IgD-negative memory B cell (primary cell): ENCODE results near the gene VPS18. TPM values are rescaled to one million over a fixed set of nuclear protein-coding genes. Genes with fewer than 3 reads are reported as not detected.
"Not testable (repeated sequence)": the region's sequence is repeated elsewhere in the genome, so short reads cannot be mapped to it uniquely, and the experiment has no call there.

ENCODE experiments used
- H3K27ac Mint-ChIP-seq, 3 donors: one replicate each; pipeline ENCODE4 v1.8.0; 2020 to 2022; ENCODE audit warnings: mild to moderate bottlenecking in 3 of 3, mixed read lengths in 3 of 3, moderate library complexity in 1 of 3
- H3K27me3 Mint-ChIP-seq: one replicate; pipeline ENCODE4 v1.8.0; 2021; ENCODE audit warnings: mixed read lengths
- H3K36me3 Mint-ChIP-seq: one replicate; pipeline ENCODE4 v1.8.0; 2020; ENCODE audit warnings: mild to moderate bottlenecking, mixed read lengths
- H3K4me1 Mint-ChIP-seq, 3 donors: one replicate each; pipeline ENCODE4 v1.8.0; 2020 to 2022; ENCODE audit warnings: mixed read lengths in 3 of 3, mild to moderate bottlenecking in 1 of 3
- H3K4me3 Mint-ChIP-seq, 4 donors: one replicate each; pipeline ENCODE4 v1.8.0; 2020 to 2022; ENCODE audit warnings: mild to moderate bottlenecking in 4 of 4, mixed read lengths in 4 of 4, moderate library complexity in 3 of 4
- H3K9me3 Mint-ChIP-seq, 3 donors: one replicate each; pipeline ENCODE4 v1.8.0; 2020 to 2021; ENCODE audit warnings: mixed read lengths in 3 of 3, mild to moderate bottlenecking in 1 of 3
- polyA plus RNA-seq: library from polyadenylated mRNA; unstranded; fragments of 300-500 nt; fragmentation: Illumina TruSeq; gene quantifications from one replicate; pipeline ENCODE4 v1.2.3, GENCODE V29; 2021

VPS18 gene
- polyA plus RNA-seq, 1 donor from 2014 or later: 27.0 TPM

DNA sequence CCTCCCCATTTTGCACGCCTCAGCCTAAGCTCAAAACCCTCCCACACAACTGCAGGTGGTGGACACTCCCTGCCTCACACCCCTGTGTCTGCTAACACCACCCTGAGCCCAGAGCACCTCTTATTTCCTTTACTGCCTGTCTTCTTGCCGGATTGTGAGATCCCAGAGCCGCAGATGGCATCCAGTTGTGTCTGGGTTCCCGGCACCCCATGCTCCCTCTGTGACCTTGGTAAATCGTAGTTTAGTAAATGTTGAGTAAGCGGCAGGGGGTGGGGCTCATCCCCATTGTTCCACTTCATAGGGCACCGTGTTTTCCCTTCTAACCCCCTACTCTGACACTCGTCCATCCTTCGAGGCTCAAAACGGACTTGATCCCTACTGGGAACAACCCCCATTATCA is 35.5 kb upstream of the VPS18 start:
- Mint-ChIP-seq H3K27ac (no peak overlapping the region), H3K4me3 (peak overlapping the region in 1 of 4 donors; percentile 57)

DNA sequence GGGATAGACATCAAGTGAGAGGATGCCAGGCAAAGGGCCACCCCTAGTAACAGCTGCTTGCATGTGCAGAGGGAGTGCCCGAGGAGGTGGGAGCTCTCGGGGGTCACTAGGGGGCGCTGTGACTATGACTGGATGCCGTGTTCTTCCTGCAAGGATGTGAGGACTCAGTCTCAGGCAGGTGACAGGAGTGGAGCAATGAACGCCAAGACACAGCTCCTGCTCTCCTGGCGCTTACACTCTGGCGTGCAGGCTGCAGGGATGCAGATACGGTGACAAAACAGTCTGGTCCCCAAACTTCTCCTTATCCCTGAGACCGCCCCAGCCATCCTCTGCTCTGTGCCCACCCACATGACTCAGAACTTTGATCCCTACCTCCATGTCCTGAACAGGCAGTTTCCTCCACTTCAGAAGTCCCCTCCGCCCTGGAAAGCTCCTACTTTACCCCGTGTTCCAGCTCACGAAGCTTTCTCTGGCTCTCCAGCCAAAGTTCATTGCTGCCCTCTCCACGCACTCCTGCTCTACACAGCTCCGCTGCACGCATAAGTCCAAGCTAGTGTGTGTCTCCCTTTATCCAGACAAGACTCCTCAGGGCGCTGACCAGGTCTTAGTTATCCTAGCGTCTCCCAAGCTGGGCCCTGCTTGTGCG is 34.9 kb upstream of the VPS18 start:
- Mint-ChIP-seq H3K27me3 (no peaks in the 10 kb centered on the region), H3K27ac (peak overlapping the region in 1 of 3 donors; percentile 78), H3K4me1 (peaks cover 1 to 6% (median 2%) of the 10 kb centered on the region in 3 donors), H3K4me3 (no peak overlapping the region), H3K36me3 (no peaks in the 10 kb centered on the region), H3K9me3 (no peaks in the 10 kb centered on the region)

More for the DNA sequence above, 35.5 kb upstream of the VPS18 start:
- Mint-ChIP-seq H3K27me3 (no peaks in the 10 kb centered on the region), H3K36me3 (no peaks in the 10 kb centered on the region), H3K9me3 (no peaks in the 10 kb centered on the region), H3K4me1 (peaks cover 1 to 6% (median 2%) of the 10 kb centered on the region in 3 donors)

DNA sequence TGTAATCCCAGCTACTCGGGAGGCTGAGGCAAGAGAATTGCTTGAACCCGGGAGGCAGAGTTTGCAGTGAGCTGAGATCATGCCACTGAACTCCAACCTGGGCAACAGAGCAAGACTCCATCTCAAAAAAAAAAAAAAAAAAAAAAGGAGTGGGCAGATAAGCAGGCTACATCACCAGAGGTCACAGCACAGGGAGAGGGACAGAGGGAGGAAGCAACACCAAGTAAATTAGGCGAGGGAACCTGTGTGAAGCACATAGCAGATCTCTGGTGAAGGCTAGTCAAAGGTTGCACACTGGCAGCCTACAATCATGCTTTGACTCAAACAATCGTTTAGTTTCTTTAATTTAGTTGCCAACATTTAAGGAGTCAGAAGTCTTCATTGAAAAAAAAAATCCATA is 33.1 kb upstream of the VPS18 start:
- H3K4me1 Mint-ChIP-seq, H3K27me3 Mint-ChIP-seq, H3K4me3 Mint-ChIP-seq, H3K27ac Mint-ChIP-seq, H3K36me3 Mint-ChIP-seq, H3K9me3 Mint-ChIP-seq: not testable (repeated sequence)

DNA sequence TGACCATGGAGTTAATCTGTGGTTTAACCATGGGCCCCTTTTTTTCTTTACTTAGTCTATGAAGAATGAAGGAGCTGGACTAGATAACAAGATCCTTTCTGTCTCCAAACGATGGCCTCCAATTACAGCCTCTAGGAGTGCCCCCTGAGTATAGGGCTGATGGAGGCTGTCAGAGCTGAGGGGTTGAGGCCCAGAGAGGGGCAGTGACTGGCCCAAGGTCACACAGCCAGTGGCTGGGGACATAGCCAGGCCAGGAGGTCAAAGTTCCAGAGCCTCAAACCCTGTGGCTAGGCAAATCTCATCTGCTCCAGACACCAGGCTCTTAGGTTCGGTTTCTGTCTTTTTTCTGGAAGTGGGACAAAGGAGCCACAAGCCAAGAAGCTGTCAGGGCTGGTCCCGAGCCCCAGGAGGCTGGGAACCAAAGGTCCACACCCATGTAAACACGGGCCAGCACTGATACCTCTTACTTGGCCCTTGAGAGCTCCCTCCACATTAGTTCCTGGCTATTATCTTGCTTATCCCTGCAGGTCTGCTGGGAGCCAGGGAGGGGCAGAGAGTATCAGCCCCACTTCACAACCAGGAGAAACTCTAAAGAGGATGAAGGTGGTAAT is 30.5 kb upstream of the VPS18 start:
- no peaks in the 10 kb centered on the region for H3K27me3 Mint-ChIP-seq
- H3K27ac Mint-ChIP-seq: no peak overlapping the region
- peaks cover 0 to 6% (median 0%) of the 10 kb centered on the region in 3 donors for H3K4me1 Mint-ChIP-seq
- H3K9me3 Mint-ChIP-seq: no peaks in the 10 kb centered on the region
- peak overlapping the region in 1 of 4 donors; percentile 61 for H3K4me3 Mint-ChIP-seq
- H3K36me3 Mint-ChIP-seq: no peaks in the 10 kb centered on the region

DNA sequence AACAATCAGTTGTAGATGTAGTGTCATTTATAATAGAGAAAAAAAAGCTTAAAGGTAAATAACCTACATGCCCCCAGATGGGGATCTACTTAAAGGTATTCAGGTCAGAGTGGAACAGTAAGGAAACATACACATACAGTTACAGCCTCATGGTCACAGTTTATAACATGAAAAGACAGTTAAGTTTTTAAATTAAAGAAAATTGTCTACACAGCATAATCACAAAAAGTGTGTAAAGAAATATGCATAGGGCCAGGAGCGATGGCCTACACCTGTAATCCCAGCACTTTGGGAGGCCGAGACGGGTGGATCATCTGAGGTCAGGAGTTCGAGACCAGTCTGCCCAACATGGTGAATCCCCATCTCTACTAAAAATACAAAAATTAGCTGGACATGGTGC is 27.1 kb upstream of the VPS18 start:
- no peaks in the 10 kb centered on the region for H3K9me3 Mint-ChIP-seq
- H3K27ac Mint-ChIP-seq: no peak overlapping the region
- peaks cover 0 to 7% (median 0%) of the 10 kb centered on the region in 3 donors for H3K4me1 Mint-ChIP-seq
- no peak overlapping the region for H3K4me3 Mint-ChIP-seq
- peaks cover 2% of the 10 kb centered on the region for H3K36me3 Mint-ChIP-seq
- H3K27me3 Mint-ChIP-seq: no peaks in the 10 kb centered on the region

DNA sequence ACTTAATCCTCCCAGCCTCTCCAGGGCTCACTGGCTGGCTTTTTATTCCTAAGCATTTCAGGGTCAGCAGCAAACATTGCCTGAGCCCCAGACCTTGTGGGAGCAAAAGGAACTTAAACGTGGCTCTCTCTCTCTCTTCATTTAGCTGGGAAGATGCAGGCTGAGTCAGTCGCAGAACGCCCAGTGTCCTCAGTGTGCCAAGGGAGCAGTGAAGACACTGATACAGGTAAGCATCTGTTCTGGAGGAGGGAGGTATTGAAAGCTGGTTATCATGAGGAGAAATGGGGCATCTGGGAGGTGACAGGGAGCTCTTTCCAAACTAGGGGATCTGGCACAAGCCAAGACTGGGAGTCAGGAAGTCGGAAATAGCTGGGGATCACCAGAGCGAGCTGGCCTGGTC is 24.6 kb upstream of the VPS18 start:
- Mint-ChIP-seq H3K27ac (no peak overlapping the region), H3K36me3 (peaks cover 2% of the 10 kb centered on the region), H3K9me3 (no peaks in the 10 kb centered on the region), H3K27me3 (no peaks in the 10 kb centered on the region), H3K4me3 (no peak overlapping the region), H3K4me1 (peaks cover 3 to 10% (median 6%) of the 10 kb centered on the region in 3 donors)

DNA sequence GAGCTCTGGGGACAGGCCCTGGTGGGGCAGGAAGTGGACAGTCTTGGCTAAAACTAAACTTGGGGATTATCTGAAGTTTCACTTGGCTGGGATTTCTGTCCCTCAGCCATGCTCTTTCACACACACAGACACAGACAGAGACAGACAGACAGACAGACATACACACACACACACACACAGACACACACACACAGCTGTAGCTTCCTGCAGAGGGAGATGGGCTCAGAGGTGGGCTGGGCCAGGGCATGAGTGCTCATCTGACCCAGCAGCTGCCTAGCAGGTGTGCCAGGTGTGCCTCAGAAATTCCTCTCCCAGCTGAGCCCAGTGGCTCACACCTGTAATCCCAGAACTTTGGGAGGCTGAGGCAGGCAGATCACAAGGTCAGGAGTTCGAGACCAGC is 23.5 kb upstream of the VPS18 start:
- Mint-ChIP-seq H3K27me3 (no peaks in the 10 kb centered on the region), H3K4me1 (peaks cover 3 to 10% (median 6%) of the 10 kb centered on the region in 3 donors), H3K27ac (no peak overlapping the region), H3K9me3 (no peaks in the 10 kb centered on the region), H3K4me3 (peak overlapping the region in 1 of 4 donors; percentile 31), H3K36me3 (peaks cover 2% of the 10 kb centered on the region)

DNA sequence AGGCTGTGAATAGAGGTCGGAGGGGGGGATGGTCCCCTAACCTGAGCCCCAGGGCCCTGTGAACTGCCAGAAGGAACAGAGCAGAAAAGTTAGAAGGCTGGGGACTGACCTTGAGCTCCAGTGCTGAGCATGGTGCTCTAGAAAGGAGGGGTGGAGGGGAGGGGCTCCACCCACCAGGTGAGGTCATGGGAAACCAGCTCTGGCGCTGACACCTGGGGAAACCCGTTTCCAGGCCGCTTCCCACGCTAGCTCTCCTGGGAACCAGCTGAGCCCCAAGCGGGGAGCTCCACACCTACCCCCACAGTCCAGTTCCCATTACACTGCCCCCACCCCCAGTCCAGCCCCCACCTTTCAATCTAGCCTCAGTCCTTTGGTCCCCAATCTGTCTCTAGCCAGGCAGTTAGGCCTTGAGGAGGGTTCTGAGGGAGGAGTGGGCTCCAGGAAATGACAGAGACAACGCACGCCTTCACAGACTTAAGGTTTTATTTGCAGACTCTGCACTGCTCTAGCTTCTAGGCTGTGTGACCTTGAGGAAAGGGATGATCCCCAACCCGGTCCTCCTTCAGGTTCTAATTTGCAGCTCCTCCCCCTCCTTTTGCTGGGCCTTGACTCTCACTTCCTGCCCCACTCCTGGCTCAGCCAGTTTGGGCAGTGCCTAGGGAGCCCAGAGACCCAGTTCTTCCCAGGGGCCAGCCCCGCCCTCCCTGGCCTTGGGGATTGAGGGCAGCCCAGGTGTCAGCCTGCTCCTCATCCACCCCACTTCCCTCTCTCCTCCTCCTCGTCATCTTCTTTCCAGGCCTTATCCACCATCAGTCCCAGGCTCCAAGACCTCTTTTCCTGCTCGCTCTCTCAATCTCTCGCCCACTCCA is 22.3 kb upstream of the VPS18 start:
- H3K36me3 Mint-ChIP-seq: peaks cover 2% of the 10 kb centered on the region
- H3K9me3 Mint-ChIP-seq: no peaks in the 10 kb centered on the region
- H3K27me3 Mint-ChIP-seq: no peaks in the 10 kb centered on the region
- H3K4me3 Mint-ChIP-seq: peak overlapping the region in 2 of 4 donors; percentile 25 to 87
- H3K4me1 Mint-ChIP-seq: peaks cover 3 to 10% (median 6%) of the 10 kb centered on the region in 3 donors
- peak overlapping the region; percentile 42 to 68 (median 54) for H3K27ac Mint-ChIP-seq

DNA sequence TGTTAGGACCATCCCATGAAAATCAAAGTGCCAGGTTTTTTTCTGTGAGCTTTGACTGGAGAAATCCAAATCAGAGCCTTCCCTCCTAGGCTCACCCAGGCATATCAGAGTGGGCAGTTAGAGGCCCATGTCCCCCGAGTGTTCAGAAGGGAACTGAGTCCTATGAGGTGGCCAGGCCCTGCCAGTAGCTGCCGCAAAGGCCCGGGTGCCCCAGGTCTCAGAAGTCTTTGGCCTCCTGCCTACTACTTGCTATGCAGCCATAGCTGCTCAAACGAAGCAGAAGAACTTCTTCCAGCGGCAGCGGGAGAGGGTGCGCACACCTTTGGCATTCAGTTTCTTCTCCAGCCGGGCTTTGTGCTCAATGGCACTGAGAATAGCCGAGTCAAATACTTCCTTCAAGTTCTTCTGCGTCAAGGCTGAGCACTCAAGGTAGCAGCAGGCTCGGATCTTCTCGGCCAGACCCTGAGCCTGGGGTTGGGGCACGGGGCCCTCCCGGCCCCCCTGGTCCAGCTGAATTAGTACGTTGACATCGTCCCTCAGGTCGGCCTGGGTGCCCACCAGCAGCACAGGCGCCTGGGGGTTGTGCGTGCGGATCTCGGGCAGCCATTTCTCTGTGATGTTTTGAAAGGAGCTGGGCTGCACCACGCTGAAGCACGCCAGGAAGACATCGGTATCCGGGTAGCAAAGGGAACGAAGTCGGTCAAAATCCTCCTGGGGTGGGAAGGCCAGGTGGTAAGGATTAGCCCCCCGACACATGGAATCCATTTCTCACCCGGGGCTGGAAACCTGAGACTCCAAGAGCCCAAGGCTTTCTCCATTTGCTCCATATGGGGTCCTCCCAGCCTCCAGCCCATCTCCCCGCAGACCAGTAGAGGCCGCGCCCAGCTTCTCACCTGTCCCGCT is 21.2 kb upstream of the VPS18 start:
- Mint-ChIP-seq H3K4me3 (peak overlapping the region; percentile 77 to 91 (median 83)), H3K27me3 (no peaks in the 10 kb centered on the region), H3K27ac (peak overlapping the region in 1 of 3 donors; percentile 42), H3K4me1 (peaks cover 3 to 10% (median 6%) of the 10 kb centered on the region in 3 donors), H3K9me3 (no peaks in the 10 kb centered on the region), H3K36me3 (peaks cover 2% of the 10 kb centered on the region)

DNA sequence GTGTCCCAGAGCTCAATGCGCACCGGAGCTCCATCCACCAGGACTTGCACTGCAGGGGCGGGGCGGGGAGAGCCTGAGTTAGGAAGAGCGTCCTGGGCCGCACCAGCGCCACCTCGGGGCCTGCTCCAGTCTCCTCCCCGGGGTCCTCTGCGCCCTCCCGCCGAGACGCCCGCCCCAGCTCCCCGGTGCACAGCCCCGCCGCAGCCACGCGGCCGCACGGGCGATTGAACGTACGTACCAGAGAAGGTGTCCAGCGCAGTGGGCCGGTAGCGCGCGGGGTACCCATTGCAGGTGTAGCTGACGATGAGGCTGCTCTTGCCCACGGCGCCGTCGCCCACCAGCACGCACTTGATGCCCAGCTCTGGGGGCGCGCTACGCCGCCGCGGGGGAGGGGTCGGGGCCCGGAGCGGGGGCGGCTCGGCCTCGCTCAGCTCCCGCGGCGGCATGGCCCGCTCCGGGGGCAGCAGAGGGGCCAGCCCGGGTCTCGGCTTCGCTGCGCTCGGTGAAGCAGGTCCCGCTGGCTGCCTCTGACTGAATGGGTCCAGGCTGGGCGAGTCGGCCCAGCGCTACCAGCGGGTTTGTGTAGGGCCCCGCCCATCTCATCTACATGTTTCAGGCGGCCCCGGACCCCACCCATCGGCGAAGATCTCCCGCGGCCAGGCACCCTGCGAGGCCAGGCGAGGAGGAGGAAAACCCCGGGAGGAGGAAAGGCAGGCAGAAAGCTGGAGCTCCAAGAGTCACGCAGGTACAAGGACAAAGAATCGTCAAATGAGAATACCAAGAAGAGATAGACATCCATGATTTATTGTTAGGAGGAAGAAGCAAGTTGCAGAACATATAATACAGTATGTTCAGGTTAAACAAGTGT is 20.3 kb upstream of the VPS18 start, which contains the start of gene RHOV:
RHOV (minus strand) TSS at position 541 of the 868 bp plus-strand sequence; CDS start at position 446, 95 bp downstream.
- Mint-ChIP-seq H3K9me3 (no peaks in the 10 kb centered on the region), H3K4me1 (peaks cover 3 to 10% (median 6%) of the 10 kb centered on the region in 3 donors), H3K27me3 (no peaks in the 10 kb centered on the region), H3K4me3 (peak within 1 kb of the TSS; percentile 80 to 94 (median 87)), H3K27ac (no peak within 1 kb of the TSS), H3K36me3 (peaks cover 2% of the 10 kb centered on the region)

DNA sequence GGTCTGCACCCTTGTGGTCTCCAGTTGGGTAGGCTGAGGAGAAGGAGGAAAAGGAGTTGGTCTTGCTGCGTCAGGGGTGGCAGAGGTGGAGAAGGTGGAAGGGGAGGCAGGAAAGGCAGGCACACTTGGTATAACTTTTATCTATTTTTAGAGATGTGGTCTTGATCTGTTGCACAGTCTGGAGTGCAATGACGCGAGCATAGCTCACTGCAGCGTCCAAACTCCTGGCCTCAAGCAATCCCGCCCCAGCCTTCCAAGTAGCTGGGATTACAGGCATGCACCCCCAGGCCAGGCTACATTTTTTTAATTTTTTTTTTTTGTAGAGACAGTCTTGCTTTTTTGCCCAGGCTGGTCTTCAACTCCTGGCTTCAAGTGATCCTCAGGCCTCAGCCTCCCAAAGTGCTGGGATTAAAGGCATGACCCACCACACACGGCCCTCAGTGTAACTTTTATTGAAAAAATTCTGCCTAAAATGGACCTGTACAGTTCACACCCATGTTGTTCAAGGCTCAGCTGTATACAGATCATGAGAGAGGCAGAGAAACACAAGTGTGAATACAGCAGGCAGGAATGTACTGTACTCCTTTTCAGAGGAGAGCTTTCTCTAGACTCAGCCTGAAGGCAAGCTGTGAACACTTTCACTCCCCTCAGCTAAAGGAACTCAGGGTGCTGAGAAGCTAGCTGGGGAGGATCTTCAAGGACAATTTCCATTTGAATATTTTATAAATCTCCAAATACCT is 18.1 kb upstream of the VPS18 start:
- no peaks in the 10 kb centered on the region for H3K9me3 Mint-ChIP-seq
- H3K4me3 Mint-ChIP-seq: peak overlapping the region in 1 of 4 donors; percentile 52
- H3K36me3 Mint-ChIP-seq: no peaks in the 10 kb centered on the region
- H3K4me1 Mint-ChIP-seq: peaks cover 3 to 10% (median 6%) of the 10 kb centered on the region in 3 donors
- H3K27ac Mint-ChIP-seq: no peak overlapping the region
- H3K27me3 Mint-ChIP-seq: no peaks in the 10 kb centered on the region

DNA sequence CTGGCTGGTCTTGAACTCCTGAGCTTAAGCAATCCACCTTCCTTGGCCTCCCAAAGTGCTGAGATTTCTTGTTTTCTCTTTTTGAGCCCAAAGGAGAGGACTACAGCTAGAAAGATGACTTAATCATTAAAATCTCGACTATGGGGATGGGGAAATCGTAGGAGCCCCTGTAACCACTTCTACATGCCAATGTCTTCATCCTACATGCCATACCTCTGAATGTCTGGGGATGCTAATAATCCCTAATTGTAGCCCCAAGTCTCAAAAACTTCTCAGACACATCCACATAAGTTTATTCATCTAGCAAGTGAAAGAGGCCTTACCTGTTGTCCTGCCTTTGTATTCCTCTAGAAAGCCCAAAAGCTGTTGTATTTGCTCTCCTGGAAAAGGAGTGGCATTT is 16.6 kb upstream of the VPS18 start:
- Mint-ChIP-seq H3K4me3 (peak overlapping the region in 1 of 4 donors; percentile 45), H3K36me3 (no peaks in the 10 kb centered on the region), H3K4me1 (peaks cover 2 to 6% (median 3%) of the 10 kb centered on the region in 3 donors), H3K27ac (no peak overlapping the region), H3K27me3 (no peaks in the 10 kb centered on the region), H3K9me3 (no peaks in the 10 kb centered on the region)

DNA sequence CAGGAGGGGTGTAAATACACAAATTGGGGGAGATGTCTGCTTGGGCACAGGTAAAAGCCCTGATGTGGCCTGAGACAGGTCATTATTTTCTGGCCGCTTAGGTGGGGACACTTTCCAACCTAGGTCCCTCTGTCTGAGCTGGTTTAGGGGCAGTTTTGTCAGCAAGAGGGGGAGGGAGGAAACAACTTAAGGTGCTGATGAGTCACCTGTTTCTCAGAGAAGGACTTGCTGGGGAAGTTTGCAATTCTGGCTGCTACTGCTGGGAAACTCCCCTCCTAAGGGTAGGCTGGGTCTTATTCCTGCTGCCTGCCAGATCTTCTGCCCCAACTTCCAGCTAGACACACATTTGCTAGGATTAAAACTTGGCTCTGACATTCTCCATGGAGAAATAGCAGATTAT is 15.5 kb upstream of the VPS18 start:
- Mint-ChIP-seq H3K4me3 (no peak overlapping the region), H3K27me3 (no peaks in the 10 kb centered on the region), H3K27ac (no peak overlapping the region), H3K36me3 (no peaks in the 10 kb centered on the region), H3K9me3 (no peaks in the 10 kb centered on the region), H3K4me1 (peaks cover 2 to 6% (median 3%) of the 10 kb centered on the region in 3 donors)
